CD8-positive, alpha-beta memory T cell (primary cell): Measurements from ENCODE around the gene MYMK. TPM values are rescaled to one million over a fixed set of nuclear protein-coding genes. Genes with fewer than 3 reads are reported as not detected.
A peak's percentile ranks its signal among the peaks of the same experiment; 100 is the strongest.

Source experiments
- CTCF ChIA-PET: fragments of 350-600 bp; sonication (Branson Sonifier 250); formaldehyde crosslinking; loops from one replicate; lab custom pipeline; 2021; ENCODE audit warnings: antibody characterized with exemption; lab: Charles Lee
- POLR2A ChIA-PET: fragments of 350-600 bp; sonication (Branson Sonifier 250); formaldehyde crosslinking; loops from one replicate; lab custom pipeline; 2021; ENCODE audit warnings: antibody characterized with exemption; lab: Charles Lee
- DNase-seq, 5 donors: peaks; one replicate each; pipeline versions ENCODE4 v3.0.0 to v3.0.0-alpha.2; 2020 to 2022; ENCODE audit warnings: mixed read lengths in 1 of 5
- H3K27ac ChIP-seq: one replicate; pipeline ENCODE4 v1.7.0; 2013; ENCODE audit warnings: low read depth, mild to moderate bottlenecking, low read length, moderate library complexity
- H3K27me3 ChIP-seq: 2 replicates; pipeline ENCODE4 v1.7.0; 2013; ENCODE audit warnings: low read length, mild to moderate bottlenecking; ENCODE audit not compliant: insufficient read depth, poor library complexity, severe bottlenecking
- H3K36me3 ChIP-seq: 2 replicates; pipeline ENCODE4 v1.7.0; 2013; ENCODE audit warnings: mild to moderate bottlenecking, low read length, moderate library complexity; ENCODE audit not compliant: insufficient read depth
- H3K4me1 ChIP-seq: 2 replicates; pipeline ENCODE4 v1.7.0; 2013; ENCODE audit warnings: mild to moderate bottlenecking, low read length, moderate library complexity; ENCODE audit not compliant: insufficient read depth
- H3K4me3 ChIP-seq: 2 replicates; pipeline ENCODE4 v1.7.0; 2013; ENCODE audit warnings: mild to moderate bottlenecking, low read length
- H3K9me3 ChIP-seq: 2 replicates; pipeline ENCODE4 v1.7.0; 2013; ENCODE audit warnings: mild to moderate bottlenecking, low read length
- H3K27ac Mint-ChIP-seq, 8 donors: one replicate each; pipeline ENCODE4 v1.8.0; 2020 to 2021; ENCODE audit warnings: mixed read lengths in 8 of 8, mild to moderate bottlenecking in 6 of 8, inconsistent platforms in 3 of 8, moderate library complexity in 3 of 8
- H3K27me3 Mint-ChIP-seq, 2 donors: one replicate each; pipeline ENCODE4 v1.8.0; 2020 to 2021; ENCODE audit warnings: mixed read lengths in 2 of 2, mild to moderate bottlenecking in 1 of 2, moderate library complexity in 1 of 2
- H3K36me3 Mint-ChIP-seq, 3 donors: one replicate each; pipeline ENCODE4 v1.8.0; 2020 to 2021; ENCODE audit warnings: mixed read lengths in 3 of 3, inconsistent platforms in 1 of 3, mild to moderate bottlenecking in 1 of 3
- H3K4me1 Mint-ChIP-seq, 3 donors: one replicate each; pipeline ENCODE4 v1.8.0; 2020 to 2021; ENCODE audit warnings: mixed read lengths in 3 of 3, inconsistent platforms in 1 of 3, mild to moderate bottlenecking in 1 of 3
- H3K4me3 Mint-ChIP-seq, 7 donors: one replicate each; pipeline ENCODE4 v1.8.0; 2020 to 2021; ENCODE audit warnings: mixed read lengths in 7 of 7, mild to moderate bottlenecking in 6 of 7, moderate library complexity in 4 of 7, inconsistent platforms in 2 of 7
- H3K9me3 Mint-ChIP-seq, 5 donors: one replicate each; pipeline ENCODE4 v1.8.0; 2020 to 2022; ENCODE audit warnings: mixed read lengths in 5 of 5, mild to moderate bottlenecking in 3 of 5, moderate library complexity in 2 of 5, inconsistent platforms in 1 of 5
- polyA plus RNA-seq: library from polyadenylated mRNA; unstranded; fragments of 300-500 nt; fragmentation: Illumina TruSeq; gene quantifications from one replicate; pipeline ENCODE4 v1.2.3, GENCODE V29; 2021
- total RNA-seq, 2 experiments: library from RNA; stranded (reverse); gene quantifications; one replicate each; pipeline ENCODE4 v1.2.3, GENCODE V29; 2021

Gene MYMK
- total and polyA plus RNA-seq, 3 experiments from 2014 or later = not detected

DNA sequence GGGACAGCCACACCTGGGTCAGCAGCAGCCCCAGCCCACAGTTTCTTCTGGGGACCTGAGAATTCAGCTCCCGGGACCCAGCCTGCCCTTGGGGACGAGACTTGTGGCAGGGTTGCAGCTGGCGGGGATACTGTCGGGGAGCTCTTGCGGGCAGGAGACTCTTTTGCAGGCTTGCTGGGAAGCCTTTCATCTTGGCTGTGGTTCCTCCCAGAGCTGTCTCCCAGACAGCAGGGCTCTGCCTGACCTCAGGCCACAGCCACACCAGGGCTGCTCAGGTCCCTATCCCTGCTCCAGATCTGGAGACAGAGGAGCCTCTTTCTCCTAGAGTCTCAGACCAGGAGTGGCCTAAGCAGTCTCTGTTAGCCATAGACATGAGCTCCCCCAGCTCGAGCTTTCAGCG is 4.7 kb upstream of the MYMK start:
- no peaks in the 10 kb centered on the region for H3K9me3 Mint-ChIP-seq
- ChIA-PET CTCF (interaction anchor here (1.2 kb wide), 1 partner anchor 9 kb away, joined by 4 read pairs; no protein-coding TSS in a partner anchor), POLR2A (no interaction called here)
- peaks cover 0 to 9% (median 0%) of the 10 kb centered on the region in 3 donors for H3K4me1 Mint-ChIP-seq
- Histone ChIP-seq H3K9me3 (no peaks in the 10 kb centered on the region), H3K27me3 (no peaks in the 10 kb centered on the region), H3K4me3 (no peak overlapping the region), H3K4me1 (peaks cover 16% of the 10 kb centered on the region), H3K36me3 (no peaks in the 10 kb centered on the region), H3K27ac (no peak overlapping the region)
- no peak for DNase-seq
- H3K27me3 Mint-ChIP-seq = peaks cover 12 to 26% of the 10 kb centered on the region in 2 donors
- H3K36me3 Mint-ChIP-seq = no peaks in the 10 kb centered on the region
- no peak overlapping the region for H3K4me3 Mint-ChIP-seq
- peak overlapping the region in 1 of 8 donors; percentile 81 for H3K27ac Mint-ChIP-seq

DNA sequence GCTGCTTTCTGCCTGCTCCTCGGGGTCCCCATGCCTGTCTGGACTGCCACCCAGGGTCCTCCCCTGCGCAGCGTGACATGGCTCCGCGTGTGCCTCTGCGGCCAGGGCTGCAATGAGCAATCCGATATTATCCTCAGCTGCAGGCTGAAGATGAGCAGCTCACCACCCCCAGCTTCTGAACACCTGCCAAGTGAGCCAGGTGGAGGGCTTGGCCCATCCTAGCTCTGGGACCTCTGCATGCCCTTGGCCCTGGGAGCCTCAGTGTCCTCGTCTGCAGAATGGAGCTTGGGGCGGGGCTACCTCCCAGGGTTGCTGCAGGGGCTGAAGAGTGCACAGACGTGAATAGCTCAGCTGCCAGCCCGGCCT is 4.1 kb upstream of the MYMK start:
- Histone ChIP-seq H3K27ac (no peak overlapping the region), H3K27me3 (no peaks in the 10 kb centered on the region), H3K4me3 (no peak overlapping the region), H3K4me1 (peaks cover 11% of the 10 kb centered on the region), H3K36me3 (no peaks in the 10 kb centered on the region), H3K9me3 (no peaks in the 10 kb centered on the region)
- Mint-ChIP-seq H3K27me3 (peaks cover 12 to 26% of the 10 kb centered on the region in 2 donors), H3K36me3 (no peaks in the 10 kb centered on the region), H3K4me1 (peaks cover 0 to 9% (median 0%) of the 10 kb centered on the region in 3 donors), H3K4me3 (no peak overlapping the region), H3K27ac (no peak overlapping the region), H3K9me3 (no peaks in the 10 kb centered on the region)
- ChIA-PET CTCF (interaction anchor here (1.2 kb wide), 1 partner anchor 9 kb away, joined by 4 read pairs; no protein-coding TSS in a partner anchor), POLR2A (no interaction called here)
- no peak for DNase-seq

DNA sequence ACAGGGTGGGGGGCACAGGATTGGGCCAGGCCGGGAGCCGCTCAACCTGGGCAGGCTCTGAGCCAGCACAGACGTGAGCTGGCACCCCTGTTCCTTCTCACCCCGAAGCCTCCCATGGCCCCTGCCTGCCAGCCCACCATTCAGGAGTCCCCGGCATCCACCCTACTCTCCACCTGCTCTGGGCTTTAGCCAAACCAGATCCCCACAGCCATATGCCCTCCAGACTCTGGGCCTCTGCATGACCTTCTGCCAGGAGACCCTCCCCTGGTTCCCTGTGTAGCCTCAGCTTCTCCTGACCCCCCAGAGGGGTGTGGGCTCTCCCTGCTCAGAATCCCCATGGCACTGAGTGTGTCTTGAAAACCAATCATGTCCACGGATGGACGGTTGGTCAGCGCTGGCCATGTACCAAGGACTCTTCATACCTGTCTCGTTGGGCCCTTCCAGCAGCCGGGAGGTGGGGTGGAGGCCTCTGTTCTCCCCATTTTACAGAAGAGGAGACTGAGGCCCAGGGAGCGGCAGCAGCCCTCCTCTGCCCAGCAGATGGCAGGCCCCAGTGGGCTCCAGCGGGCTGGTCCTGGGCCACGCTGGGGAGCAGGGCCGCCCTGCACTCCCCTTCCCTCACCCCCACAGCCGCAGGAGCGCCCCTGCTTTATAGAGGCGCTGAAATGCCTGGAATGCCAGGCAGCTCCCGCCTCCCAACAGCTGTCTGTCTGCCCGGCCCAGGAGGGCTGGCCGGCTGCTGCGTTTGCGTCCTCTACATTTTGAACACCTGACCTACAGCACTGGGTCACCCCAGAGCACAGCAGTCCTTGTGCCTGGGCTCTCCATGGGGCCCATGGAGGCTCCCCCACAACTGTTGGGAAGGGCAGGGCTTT is 3.5 kb upstream of the MYMK start:
- ChIA-PET POLR2A (no interaction called here), CTCF (interaction anchor here (1.2 kb wide), 1 partner anchor 8 kb away, joined by 4 read pairs; no protein-coding TSS in a partner anchor)

DNA sequence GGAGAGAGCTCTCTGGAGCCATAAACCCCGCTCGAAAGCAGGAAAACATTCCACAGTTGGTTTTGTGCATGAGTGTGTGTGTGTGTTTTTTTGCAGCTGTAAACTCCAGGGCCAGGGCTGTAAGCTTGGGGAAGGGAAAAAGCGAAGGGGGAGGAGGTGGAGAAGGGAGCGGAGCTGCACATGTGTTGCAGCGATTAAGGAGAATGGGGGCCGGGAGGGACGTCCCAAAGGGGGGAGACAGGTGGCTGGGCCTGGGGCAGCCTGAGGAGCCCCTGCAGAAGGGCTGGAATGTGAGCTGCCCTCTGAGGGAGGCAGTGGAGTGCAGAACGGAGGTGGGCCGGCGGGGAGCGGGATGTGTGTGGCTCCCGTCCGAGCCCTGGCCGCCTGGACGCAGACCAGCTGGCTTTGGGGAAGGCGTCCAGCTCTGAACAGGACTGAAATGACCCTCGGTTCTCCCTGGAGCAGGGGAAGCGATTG is 2.7 kb upstream of the MYMK start:
- no peaks in the 10 kb centered on the region for H3K4me1 Mint-ChIP-seq
- no peak for DNase-seq
- ChIA-PET CTCF (no interaction called here), POLR2A (no interaction called here)
- H3K27ac Mint-ChIP-seq = no peak overlapping the region
- Histone ChIP-seq H3K4me3 (no peak overlapping the region), H3K27ac (no peak overlapping the region), H3K4me1 (no peaks in the 10 kb centered on the region), H3K9me3 (no peaks in the 10 kb centered on the region), H3K36me3 (no peaks in the 10 kb centered on the region), H3K27me3 (no peaks in the 10 kb centered on the region)
- no peak overlapping the region for H3K4me3 Mint-ChIP-seq
- peaks cover 8 to 17% of the 10 kb centered on the region in 2 donors for H3K27me3 Mint-ChIP-seq
- H3K36me3 Mint-ChIP-seq = no peaks in the 10 kb centered on the region
- no peaks in the 10 kb centered on the region for H3K9me3 Mint-ChIP-seq

More for the DNA sequence above, 3.5 kb upstream of the MYMK start:
- Histone ChIP-seq H3K4me3 (no peak overlapping the region), H3K36me3 (no peaks in the 10 kb centered on the region), H3K9me3 (no peaks in the 10 kb centered on the region), H3K27ac (no peak overlapping the region), H3K4me1 (peaks cover 5% of the 10 kb centered on the region), H3K27me3 (no peaks in the 10 kb centered on the region)
- Mint-ChIP-seq H3K36me3 (no peaks in the 10 kb centered on the region), H3K27ac (no peak overlapping the region), H3K9me3 (no peaks in the 10 kb centered on the region), H3K27me3 (peaks cover 10 to 22% of the 10 kb centered on the region in 2 donors), H3K4me1 (peaks cover 0 to 5% (median 0%) of the 10 kb centered on the region in 3 donors), H3K4me3 (no peak overlapping the region)
- no peak for DNase-seq

DNA sequence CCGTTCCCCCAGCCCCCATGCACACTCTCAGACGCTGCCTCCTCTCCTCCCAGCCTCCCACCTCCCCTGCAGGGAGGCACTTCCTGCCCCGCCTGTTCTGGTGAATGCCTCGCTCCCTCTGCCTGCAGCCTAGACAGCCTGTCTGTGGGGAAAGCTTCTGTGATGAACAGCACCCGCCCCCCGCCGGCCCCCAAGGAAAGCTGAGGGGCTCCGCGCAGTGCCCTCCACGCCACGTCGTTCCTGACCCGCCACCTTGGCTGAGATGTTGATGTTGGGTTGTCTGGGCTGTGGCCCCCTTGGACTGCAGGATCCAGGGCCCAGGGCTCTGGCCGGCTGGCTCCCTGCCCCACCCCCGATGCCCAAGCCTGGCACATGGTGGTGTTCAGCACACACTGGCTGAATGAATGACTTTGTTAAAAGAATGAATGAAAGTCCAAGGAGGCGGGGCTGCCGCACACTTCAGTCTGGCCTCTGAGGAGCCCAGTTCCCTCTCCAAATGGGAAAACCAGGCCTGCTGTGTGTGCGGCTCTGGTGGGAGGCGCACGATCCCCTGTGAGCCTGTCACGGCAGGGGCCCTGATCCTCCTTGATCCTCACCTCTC is 2.1 kb upstream of the MYMK start:
- H3K36me3 ChIP-seq = no peaks in the 10 kb centered on the region
- Mint-ChIP-seq H3K9me3 (no peaks in the 10 kb centered on the region), H3K27ac (no peak overlapping the region), H3K27me3 (peaks cover 8 to 17% of the 10 kb centered on the region in 2 donors), H3K4me1 (no peaks in the 10 kb centered on the region), H3K36me3 (no peaks in the 10 kb centered on the region), H3K4me3 (no peak overlapping the region)
- ChIA-PET CTCF (no interaction called here), POLR2A (no interaction called here)
- no peak overlapping the region for H3K27ac ChIP-seq
- no peak for DNase-seq
- H3K4me1 ChIP-seq = no peaks in the 10 kb centered on the region
- H3K4me3 ChIP-seq = no peak overlapping the region
- H3K27me3 ChIP-seq = no peaks in the 10 kb centered on the region
- H3K9me3 ChIP-seq = no peaks in the 10 kb centered on the region

DNA sequence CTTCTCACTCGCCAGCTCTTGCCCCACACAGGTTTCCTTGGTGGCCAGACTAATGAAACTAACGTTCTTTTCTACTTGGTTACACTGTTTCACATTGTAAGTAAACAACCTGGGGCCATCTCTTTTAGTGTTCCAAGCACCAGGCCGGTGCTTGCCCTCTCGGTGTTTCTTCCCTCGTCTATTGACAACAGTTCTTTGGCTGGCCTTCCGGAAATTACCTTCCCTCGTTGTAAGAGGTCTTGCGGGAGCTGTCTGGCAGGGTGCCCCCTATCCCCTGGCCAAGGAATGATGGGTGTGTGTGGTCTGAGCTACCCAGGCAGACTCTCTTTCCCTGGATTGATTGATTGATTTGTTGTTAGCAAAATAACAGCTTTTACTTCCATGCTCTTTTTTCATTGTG is 918 bp upstream of the MYMK start:
- no peaks in the 10 kb centered on the region for H3K36me3 ChIP-seq
- no peak overlapping the region for H3K4me3 Mint-ChIP-seq
- no peaks in the 10 kb centered on the region for H3K36me3 Mint-ChIP-seq
- no peaks in the 10 kb centered on the region for H3K27me3 ChIP-seq
- ChIA-PET POLR2A (no interaction called here), CTCF (interaction anchor here (1.6 kb wide), 1 partner anchor 16 kb away, joined by 5 read pairs; no protein-coding TSS in a partner anchor)
- H3K27ac Mint-ChIP-seq = no peak overlapping the region
- no peak for DNase-seq
- peaks cover 6 to 17% of the 10 kb centered on the region in 2 donors for H3K27me3 Mint-ChIP-seq
- H3K4me1 ChIP-seq = no peaks in the 10 kb centered on the region
- H3K27ac ChIP-seq = no peak overlapping the region
- H3K4me1 Mint-ChIP-seq = no peaks in the 10 kb centered on the region
- H3K4me3 ChIP-seq = no peak overlapping the region
- no peaks in the 10 kb centered on the region for H3K9me3 Mint-ChIP-seq
- H3K9me3 ChIP-seq = no peaks in the 10 kb centered on the region

DNA sequence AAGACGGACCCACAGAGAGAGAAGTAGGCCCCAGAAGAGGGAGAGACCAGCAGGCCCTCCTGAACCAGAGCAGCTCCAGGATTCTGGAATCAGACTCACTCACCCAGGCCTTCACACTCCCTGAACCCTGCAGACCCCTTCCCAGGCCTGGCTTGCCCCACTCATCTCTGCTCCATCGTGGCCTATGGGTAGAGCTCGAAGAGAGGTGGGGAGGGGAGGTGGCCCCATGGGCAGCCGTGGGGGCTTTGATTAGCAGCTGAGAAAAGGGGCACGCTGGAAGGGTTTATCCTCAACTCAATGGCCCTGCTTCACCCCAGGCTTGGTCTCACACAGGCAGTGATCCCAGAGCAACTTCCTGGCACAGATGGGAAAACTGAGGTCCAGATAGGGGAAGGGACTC is 613 bp downstream of the MYMK start:
- Histone ChIP-seq H3K9me3 (no peaks in the 10 kb centered on the region), H3K36me3 (no peaks in the 10 kb centered on the region), H3K4me1 (no peaks in the 10 kb centered on the region), H3K4me3 (no peak overlapping the region), H3K27ac (no peak overlapping the region), H3K27me3 (no peaks in the 10 kb centered on the region)
- Mint-ChIP-seq H3K4me3 (no peak overlapping the region), H3K27ac (no peak overlapping the region), H3K36me3 (no peaks in the 10 kb centered on the region), H3K4me1 (no peaks in the 10 kb centered on the region), H3K9me3 (no peaks in the 10 kb centered on the region), H3K27me3 (peaks cover 1 to 14% of the 10 kb centered on the region in 2 donors)
- ChIA-PET CTCF (no interaction called here), POLR2A (no interaction called here)
- no peak for DNase-seq

DNA sequence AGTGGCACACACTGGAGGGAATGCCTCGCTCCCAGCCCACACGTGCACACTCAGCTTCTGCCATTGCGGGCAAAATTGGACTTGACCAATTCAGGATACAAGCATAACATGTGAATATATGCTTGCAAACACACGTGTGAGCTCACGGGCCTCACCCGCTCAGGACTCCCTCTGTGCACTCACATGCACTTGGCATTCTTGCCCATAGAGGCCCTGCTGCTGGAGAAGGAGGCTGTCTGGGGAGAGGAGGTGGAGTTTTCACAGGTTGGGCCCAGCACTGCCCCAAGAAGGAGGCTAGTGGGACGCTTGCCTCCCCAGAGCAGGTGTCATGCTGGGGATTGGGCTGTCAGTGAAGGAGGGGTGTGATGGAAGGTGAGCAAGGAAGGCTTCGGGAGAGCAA is 1.7 kb downstream of the MYMK start:
- Mint-ChIP-seq H3K27me3 (peaks cover 3 to 19% of the 10 kb centered on the region in 2 donors), H3K4me1 (no peaks in the 10 kb centered on the region), H3K27ac (no peak overlapping the region), H3K36me3 (no peaks in the 10 kb centered on the region), H3K9me3 (no peaks in the 10 kb centered on the region), H3K4me3 (no peak overlapping the region)
- Histone ChIP-seq H3K4me3 (no peak overlapping the region), H3K9me3 (no peaks in the 10 kb centered on the region), H3K4me1 (no peaks in the 10 kb centered on the region), H3K36me3 (no peaks in the 10 kb centered on the region), H3K27me3 (no peaks in the 10 kb centered on the region), H3K27ac (no peak overlapping the region)
- CTCF ChIA-PET = no interaction called here
- POLR2A ChIA-PET = no interaction called here
- no peak for DNase-seq
